NCI-H1092 treated with DMSO at 0.1 percent for 48 hours (cell line): ENCODE measurements around the gene BBS10.
"Not testable (repeated sequence)": the region's sequence is repeated elsewhere in the genome, so short reads cannot be mapped to it uniquely, and the experiment has no call there.

Source experiments
- DNase-seq: peaks from one replicate; lab custom pipeline; 2025; lab: John Stamatoyannopoulos, UW

The BBS10 gene

GRCh38 chr12:76348079-76348901 is at the start of gene BBS10:
TSS of gene BBS10 (minus strand) at chr12:76348415. CDS start at chr12:76348358, 57 bp downstream.
- DNase-seq, result peak; percentile 83

- no peak for DNase-seq
These were observed 43.2 kb upstream of the BBS10 start for GRCh38 chr12:76391461-76391860.

DNA sequence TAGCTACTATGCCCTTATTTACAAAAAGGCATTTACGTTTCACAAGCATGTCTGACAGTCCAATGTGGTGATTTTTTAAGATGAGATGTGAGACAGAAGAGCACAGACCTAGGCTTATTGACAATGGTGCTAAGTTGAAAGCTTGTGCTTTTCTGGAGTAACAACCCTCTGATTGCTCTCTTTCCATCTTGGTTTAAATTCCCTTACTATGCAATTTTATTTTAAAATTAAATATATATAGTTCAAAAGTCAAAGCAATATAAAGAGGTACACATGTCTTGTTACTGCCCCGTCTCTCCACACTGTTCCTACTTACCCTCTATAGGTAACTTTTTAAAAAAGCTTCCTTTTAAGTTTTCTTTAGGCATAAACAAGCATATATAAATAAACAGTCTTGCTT is 39.4 kb upstream of the BBS10 start:
- DNase-seq, result no peak

GRCh38 chr12:76384560-76384959 is 36.3 kb upstream of the BBS10 start:
- DNase-seq, result no peak

DNA sequence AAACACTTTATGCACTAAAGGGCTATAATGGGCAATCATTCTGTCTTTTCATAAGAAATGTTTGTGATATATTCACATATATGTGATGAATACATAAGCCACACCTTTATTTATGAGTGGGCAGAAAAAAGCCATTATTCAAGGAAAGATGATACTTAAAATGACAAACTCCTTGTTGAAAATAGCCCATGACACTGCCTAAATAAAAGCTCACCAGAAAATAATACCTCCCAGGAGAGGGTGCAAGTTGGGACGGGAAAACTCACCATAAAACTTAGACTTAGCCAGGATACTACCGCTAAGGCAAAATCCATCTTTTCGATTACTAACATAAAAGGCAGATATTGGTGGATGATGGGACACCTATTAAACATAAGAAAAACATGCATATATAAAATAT is 35.8 kb upstream of the BBS10 start:
- no peak for DNase-seq

DNA sequence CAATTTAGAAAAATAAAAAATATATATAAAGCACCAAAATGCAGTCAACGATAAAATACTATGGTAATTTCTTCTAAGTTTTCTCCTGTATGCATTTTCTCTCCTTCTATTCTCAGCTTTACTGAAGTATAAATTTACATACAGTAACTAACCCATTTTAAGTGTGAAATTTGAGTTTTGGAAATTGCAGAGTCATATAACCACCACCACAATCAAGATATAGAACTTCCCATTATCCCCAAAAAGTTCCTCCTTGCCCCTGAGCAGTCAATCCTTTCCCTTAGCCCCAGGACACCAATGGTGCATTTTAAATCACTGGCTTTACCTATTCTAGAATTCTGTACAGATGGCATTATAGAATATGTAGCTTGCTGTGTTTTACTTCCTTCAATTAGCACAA is 31.0 kb upstream of the BBS10 start:
- no peak for DNase-seq

- not testable (repeated sequence) for DNase-seq
These were observed 28.7 kb upstream of the BBS10 start for GRCh38 chr12:76376876-76377275.

GRCh38 chr12:76375939-76376338 is 27.7 kb upstream of the BBS10 start:
- DNase-seq, result no peak

DNA sequence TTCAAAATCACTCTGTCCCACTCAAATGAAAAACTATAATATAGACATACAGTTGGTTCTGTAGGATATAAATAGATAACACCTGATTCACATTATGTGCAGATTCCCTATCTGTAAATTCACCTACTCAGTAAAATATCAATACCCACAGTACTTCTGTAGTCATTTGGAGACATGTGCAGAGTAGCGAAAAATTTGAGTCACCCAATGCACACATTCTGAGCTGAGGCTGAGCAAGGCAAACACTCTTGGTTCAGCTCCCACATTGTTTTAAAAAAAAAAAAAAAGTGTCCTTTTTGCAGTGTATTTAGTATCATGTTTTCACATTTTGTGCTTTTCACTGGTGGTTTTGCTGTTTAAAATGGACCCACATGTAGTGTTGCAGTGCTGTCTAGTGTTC is 27.3 kb upstream of the BBS10 start:
- no peak for DNase-seq

DNA sequence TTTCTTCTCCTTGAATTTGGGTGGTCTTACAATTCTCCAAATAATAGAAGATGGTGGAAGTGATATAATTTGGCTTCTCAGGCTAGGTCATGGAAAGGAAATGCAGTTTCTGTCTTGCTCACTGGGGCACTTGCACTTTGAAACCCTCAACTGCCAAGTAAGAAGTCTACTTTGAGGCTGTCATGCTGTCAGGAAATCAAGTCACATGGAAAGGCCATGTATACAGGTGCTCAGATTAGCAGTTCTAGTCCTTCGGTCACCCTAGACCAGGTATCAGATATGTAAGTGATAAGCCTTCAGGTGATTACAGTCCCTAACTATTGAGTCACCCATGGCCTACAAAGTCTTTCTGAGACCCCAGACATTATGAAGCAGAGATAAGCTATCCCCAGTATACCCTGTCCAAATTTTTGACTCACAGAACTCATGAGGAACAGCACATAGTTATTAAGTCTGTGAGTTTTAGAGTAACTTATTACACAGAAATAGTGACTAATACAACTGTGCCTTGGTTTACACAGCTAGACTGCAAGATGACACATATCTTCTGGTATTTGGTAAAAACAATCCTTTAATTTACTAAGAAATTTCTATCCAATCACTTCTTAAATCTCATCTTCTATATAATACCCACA is 26.3 kb upstream of the BBS10 start:
- no peak for DNase-seq

GRCh38 chr12:76368230-76368629 is 20.0 kb upstream of the BBS10 start:
- no peak for DNase-seq

DNA sequence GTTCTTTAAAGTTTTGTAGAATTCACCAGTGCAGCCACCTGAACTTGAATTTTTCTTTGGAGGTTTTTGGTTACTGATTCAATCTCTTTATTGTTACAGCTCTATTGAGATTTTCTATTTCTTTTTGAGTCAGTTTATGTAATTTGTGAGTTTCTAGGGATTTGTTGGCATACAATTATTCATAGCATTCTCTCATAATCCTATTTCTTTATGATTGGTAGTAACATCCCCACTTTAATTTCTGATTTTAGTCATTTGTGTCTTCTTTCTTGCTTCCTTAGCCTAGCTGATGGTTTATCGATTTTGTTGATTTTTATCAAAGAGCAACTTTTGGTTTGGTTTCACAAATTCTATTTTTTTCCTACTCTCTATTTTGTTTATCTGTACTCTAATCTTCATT is 17.9 kb upstream of the BBS10 start:
- DNase-seq, result no peak

DNA sequence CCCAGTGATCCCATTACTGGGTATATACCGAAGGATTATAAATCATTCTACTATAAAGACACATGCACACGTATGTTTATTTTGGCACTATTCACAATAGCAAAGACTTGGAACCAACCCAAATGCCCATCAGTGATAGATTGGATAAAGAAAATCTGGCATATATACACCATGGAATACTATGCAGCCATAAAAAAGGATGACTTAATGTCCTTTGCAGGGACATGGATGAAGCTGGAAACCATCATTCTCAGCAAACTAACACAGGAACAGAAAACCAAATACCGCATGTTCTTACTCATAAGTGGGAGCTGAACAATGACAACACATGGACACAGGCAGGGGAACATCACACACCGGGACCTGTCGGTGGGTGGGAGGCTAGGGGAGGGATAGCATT is 15.9 kb upstream of the BBS10 start:
- not testable (repeated sequence) for DNase-seq

DNA sequence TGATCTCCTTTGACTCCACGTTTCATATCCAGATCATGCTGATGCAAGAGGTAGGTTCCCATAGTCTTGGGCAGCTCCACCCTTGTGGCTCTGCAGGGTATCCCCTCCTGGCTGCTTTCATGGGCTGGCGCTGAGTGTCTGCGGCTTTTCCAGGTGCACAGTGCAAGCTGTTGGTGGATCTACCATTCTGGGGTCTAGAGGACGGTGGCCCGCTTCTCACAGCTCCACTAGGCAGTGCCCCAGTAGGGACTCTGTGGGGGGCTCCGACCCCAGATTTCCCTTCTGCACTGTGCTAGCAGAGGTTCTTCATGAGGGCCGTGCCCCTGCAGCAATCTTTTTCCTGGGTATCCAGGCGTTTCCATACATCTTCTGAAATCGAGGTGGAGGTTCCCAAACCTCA is 12.1 kb upstream of the BBS10 start:
- no peak for DNase-seq

- no peak for DNase-seq
These were observed 7.9 kb upstream of the BBS10 start for GRCh38 chr12:76356071-76356470.

- DNase-seq, result no peak
These were observed 1.3 kb downstream of the BBS10 start for GRCh38 chr12:76346798-76347420.

- no peak for DNase-seq
These were observed 2.0 kb downstream of the BBS10 start for GRCh38 chr12:76346236-76346635.

GRCh38 chr12:76345569-76345968 is 2.6 kb downstream of the BBS10 start:
- no peak for DNase-seq

GRCh38 chr12:76341436-76342030 is 6.7 kb downstream of the BBS10 start:
- no peak for DNase-seq

DNA sequence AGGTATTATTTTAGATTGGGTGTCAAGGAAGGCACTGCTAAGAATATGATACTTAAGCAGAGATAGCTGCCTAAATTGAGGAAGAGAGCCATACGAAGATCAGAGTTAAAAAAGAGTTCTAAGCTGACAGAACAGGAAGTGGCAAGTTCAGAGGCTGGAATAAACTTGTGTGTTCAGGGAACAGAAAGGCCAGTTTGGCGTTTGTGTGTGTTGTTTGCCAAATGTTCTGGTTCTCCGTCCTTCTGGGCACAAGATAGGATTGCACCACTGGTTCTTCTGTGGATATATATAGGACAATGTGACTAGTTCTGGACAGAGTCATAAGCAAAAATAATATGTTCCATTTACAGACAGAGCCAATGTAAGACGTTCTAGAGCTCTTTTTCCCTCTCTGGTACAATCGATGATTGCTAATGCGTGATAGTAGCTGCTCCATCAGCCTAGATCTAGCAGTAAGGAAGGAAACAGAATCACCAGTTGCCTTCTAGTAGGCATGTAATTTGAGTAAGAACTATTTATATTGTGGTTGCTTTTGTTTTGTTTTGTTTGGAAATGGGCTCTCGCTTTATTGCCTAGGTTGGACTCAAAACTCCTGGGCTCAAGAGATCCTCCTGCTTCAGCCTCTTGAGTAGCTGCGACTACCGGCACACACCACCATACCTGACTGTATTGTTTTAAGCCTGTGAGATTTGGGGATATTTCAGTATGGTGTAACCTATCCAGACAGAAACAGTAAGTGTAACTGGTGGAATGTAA is 7.4 kb downstream of the BBS10 start:
- DNase-seq, result no peak

DNA sequence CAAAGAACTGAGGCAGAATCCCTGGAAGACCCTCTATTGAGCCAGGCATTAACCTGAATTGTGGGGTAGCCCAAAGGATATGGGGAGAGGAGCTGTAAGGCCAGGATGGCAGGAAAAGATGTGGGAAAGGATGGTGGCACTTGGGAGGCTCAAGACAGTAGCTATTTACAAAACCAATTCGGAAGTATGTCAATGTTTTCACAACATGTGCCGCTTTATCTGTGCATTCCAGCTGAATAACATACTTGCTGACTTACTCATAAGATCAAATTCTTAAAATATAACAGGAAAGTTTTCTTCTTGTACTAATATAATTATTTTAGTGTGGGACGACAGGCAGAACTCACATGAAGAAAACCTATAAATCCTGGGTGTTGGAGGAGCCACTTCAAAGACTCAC is 10.6 kb downstream of the BBS10 start:
- DNase-seq, result no peak

- DNase-seq, result no peak
These were observed 15.6 kb downstream of the BBS10 start for GRCh38 chr12:76332606-76333005.
